GM03348 (cell line): ENCODE measurements around the gene PDZD2.
"Not testable (repeated sequence)": the region's sequence is repeated elsewhere in the genome, so short reads cannot be mapped to it uniquely, and the experiment has no call there.

Experiments used
- DNase-seq: peaks from one replicate; pipeline ENCODE4 v3.0.0; 2012; ENCODE audit warnings: low spot score

PDZD2 gene

GRCh38 chr5:31691408-31691807, 52.5 kb downstream of the PDZD2 start:
- DNase-seq = not testable (repeated sequence)

DNA sequence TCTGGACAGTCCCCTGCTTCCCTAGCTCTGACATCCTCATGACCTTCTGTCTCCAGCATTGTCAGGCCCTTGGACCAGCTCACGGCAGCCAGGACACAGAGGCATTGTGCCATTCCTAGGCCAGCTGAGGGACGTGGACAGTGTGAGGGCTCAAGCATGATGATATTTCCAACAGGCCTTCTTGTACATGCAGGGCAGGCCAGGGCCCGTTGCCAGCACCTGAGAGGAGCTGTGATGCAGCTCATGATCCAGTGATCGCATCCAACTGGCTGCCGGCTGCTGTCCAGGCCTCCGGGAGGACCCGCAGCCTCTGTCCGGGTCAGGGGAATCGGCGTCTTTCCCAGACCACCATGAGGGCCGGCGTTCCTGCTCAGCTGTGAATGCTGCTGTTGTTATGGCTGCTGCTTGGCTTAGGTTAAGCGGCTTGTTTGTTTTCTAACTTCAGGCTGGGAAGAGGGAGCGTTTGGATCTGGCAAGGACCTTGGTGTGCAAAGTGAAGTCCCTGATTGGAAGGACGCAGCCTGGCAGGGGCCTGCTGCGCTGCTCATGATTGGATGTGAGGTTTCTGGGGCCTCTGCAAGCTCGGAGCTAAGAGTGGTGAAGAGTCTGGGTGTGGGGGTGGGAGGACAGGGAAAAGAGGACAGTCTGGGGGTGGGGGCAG, 53.8 kb downstream of the PDZD2 start:
- DNase-seq = no peak

DNA sequence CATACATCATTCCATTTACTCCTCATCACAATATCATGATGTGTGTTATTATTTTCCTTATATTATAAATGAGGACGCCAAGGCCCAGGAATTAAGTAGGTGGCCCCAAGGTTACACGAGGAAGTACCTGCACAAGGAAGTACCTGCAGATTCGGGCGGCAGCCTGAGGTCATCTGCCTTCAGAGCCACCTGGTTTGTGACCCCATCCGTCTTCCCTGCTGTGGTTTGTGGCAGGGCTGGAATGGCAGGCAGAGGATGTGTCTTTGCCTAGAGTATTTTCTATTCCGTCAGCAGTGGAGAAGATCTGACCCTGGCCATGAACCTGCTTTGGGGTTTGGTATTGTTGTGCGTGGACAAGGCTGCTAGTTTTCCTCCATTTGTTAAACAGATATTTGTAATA, 59.7 kb downstream of the PDZD2 start:
- no peak for DNase-seq

DNA sequence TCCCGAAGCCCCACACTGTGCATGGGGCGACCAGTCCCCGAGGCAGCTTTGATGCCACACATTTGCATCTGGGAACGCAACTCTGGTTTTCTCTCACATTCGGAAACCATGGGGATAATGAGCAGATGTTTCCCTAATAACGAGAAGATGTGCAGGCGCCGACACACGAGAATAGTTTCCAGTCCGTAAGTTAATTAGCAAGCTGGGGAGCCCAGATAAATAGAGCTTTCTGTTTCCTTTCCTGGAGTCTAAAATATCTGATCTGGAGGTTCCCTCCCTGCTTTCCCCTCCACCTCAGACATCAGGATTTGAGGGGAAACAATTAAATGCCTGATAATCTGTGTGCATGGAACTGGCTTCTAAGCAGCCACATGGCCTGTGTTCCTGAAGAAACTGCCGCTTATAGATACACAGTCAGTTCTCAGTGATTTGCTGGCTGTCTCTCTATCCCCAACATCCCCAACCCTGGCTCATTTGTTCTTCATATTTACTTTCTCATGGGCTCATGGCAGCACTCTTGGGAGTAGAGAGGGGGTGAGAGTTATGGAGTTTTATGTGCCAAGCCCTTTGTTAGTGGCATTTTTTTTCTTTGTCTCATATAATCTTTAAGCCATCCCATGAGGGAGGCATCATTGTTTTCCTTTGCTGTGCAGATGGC, 62.8 kb downstream of the PDZD2 start:
- no peak for DNase-seq

- DNase-seq = no peak
Observed at GRCh38 chr5:31702712-31703111, 63.8 kb downstream of the PDZD2 start.

DNA sequence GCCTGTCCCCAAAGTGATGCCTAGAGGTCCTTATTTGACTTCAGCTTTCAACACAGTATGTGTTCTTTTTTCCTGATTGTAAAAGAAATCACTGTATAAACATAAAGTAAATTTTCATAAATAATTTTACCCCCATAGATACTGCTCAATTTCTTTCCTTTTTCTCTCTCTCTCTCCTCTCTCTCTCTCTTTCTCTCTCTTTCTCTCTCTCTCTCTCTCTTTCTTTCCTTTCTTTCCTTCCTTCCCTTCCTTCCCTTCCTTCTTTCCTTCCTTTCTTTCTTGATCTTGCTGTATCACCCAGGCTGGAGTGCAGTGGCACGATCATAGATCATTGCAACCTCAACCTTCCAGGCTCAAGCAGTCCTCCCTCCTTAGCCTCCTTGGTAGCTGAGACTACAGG, 64.8 kb downstream of the PDZD2 start:
- no peak for DNase-seq

GRCh38 chr5:31706186-31706585, 67.3 kb downstream of the PDZD2 start:
- DNase-seq = no peak

DNA sequence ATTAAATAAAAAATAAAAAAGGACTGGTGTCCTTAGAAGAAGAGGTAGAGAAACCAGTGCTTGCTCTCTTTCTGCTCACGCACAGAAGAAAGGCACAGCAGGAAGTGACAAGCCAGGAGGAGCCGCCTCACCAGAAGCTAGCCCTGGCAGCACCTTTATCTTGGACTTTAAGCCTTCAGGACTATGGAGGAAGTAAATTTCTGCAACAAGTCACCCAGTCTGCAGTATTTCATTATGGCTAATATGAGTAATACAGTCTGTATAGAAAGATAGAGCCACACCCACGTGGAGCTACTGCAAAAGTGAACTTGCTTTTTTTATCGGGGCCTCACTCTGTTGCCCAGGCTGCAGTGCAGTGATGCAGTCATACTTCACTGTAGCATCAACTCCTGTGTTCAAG, 68.4 kb downstream of the PDZD2 start:
- DNase-seq = no peak

- DNase-seq = no peak
Observed at GRCh38 chr5:31708089-31708488, 69.2 kb downstream of the PDZD2 start.

- DNase-seq = no peak
Observed at GRCh38 chr5:31711363-31711762, 72.4 kb downstream of the PDZD2 start.

DNA sequence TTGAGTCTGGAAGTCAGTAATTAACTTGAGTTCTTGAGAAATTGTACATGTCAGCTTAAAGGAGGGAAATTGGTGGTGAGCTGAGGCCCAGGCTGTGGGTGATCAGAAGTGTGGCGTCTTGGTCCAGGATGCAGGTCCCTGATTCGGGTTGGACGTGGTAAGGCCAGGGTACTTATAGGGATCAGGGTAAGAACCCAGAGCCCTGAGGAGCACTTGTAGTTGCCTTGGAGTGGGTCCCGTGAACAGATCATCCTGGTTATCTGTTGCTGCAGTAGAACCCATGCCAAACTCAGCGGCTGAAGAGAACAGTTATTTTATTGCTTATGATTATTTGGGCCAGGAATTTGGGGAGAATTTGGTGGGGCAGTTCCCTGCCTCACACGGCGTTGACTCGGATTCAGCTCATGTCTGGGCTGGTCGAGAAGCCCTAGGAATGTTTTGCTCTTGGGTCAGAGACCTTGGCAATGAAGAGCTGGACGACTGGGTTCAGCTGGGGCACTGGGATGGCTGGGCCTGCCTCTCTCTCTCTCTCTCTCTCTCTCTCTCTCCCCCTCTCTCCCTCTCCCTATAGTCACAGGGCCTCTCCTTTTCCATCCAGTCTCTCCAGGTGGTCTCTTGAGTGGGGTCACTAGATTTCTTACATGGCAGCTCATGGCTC, 73.1 kb downstream of the PDZD2 start:
- DNase-seq = no peak

DNA sequence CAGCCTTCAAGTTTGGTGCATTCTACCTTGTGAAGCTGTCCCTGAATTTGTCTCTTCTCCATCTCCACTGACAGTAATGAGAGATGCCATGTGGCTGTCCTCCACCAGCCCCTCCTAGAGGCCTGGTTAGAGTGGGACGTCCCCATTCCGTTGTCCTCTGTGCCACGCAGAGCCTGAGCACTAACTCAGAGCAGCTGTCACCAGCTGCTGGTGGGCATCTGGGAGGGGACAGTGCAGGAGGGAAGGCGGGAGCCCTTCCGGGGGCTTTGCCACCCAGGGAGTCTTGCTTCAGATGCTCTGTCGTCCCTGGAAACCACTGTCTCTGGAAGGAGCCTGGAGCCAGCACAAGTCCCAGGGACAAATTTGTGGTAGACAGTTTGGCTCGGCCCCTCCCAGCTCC, 78.6 kb downstream of the PDZD2 start:
- DNase-seq = no peak

DNA sequence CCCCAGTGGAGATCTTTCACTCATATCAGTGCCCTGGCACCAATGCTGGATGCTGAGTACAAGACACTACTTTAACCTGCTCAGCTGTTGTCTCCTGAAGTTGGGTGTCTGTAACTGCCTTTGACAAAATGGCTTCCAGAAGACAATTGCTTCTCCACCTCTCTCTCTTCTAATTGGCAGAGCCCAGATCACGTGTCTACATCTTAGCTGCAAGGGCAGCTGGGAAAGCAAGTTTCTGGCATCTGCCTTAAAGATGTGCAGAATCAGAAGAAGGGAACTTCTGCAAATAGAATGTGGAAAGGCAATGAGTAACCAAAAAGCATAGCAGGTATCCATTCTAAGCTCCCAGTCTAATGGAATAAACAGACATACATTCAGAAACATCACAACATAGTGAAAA, 81.1 kb downstream of the PDZD2 start:
- no peak for DNase-seq

GRCh38 chr5:31720811-31721345, 81.9 kb downstream of the PDZD2 start:
- no peak for DNase-seq

DNA sequence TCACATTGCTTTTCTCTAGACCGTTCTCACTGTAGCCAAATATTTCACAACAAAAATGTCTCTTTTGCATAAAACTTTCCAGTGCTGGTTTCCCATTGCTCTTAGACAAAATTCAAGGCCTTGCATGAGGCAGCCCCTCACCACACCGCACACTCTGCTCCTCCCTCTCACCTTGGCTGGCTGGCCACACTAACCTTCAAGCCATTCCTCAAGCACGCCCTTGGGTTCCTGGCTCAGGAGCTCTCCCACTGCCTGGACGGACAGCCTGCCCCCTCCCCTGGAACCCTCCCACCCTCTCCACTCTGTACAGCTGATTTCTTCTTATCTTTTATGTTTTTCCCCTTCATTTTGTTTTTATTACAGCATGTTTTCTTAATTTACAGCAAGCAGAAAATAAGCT, 83.2 kb downstream of the PDZD2 start:
- no peak for DNase-seq

- no peak for DNase-seq
Observed at GRCh38 chr5:31725996-31726395, 87.1 kb downstream of the PDZD2 start.

DNA sequence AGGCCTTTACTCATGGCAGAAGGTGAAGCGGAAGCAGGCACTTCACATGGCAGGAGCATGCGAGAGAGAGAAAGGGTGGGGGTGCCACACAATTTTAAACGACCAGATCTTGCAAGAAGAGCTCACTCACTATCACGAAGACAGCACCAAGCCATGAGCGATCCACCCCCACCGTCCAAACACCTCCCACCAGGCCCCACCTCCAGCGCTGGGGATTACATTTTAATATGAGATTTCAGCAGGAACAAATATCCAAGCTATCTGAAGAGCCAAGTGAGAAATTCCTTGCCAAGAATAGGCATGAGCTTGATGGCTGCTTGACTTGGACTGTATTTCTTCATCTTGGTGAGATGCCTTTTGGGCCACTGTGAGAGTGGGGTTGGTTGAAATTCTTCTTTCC, 88.0 kb downstream of the PDZD2 start:
- DNase-seq = no peak

DNA sequence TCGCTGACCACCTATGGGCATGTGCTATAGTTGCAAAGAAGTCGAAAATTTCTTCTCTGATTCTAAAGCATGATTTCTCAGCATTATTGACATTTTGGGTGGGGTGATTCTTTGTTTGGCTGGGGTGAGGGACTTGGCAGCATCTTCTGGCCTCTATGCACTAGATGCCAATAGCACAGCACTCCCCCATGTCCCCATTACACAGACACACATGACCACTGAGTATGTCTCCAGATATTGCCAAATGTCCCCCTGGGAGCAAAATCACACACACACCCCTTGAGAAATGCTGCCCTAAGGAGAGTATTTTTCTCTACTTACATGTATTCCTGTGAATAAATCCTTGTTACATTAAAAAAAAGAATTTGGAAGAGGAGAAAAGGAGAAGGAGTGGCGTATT, 89.1 kb downstream of the PDZD2 start:
- DNase-seq = no peak

DNA sequence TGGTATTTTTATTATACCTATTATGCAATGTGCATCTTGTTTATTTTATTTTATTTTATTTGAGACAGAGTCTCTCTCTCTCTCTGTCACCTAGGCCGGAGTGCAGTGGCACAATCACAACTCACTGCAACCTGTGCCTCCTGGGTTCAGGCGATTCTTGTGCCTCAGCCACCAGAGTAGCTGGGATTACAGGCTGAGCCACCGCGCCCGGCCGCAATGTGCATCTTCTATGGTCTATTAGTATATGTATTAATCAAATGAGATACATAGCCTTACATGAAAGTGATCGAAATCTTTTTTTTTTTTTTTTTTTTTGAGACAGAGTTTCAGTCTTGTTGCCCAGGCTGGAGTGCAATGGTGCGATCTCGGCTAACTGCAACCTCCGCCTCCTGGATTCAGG, 89.9 kb downstream of the PDZD2 start:
- DNase-seq = not testable (repeated sequence)

- DNase-seq = no peak
Observed at GRCh38 chr5:31730139-31730538, 91.2 kb downstream of the PDZD2 start.

DNA sequence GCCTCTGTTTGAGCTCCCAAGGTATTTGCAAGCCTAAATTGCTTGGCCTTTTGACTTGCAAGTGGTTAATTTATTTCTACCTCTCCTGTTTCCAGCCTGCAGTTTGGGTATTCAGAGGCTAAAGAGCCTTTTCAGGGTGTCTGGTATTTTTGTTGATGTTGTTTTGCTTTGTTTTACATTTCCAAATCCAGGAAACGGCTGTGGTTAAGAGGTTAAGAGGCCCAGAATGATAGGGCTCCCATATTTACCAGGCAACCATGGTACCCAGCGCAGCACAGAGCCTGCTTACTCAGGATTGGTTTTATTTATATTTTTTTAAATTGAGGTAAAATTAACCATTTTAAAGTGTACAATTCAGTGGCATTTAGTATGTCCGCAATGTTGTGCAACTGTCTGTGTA, 92.1 kb downstream of the PDZD2 start:
- no peak for DNase-seq

DNA sequence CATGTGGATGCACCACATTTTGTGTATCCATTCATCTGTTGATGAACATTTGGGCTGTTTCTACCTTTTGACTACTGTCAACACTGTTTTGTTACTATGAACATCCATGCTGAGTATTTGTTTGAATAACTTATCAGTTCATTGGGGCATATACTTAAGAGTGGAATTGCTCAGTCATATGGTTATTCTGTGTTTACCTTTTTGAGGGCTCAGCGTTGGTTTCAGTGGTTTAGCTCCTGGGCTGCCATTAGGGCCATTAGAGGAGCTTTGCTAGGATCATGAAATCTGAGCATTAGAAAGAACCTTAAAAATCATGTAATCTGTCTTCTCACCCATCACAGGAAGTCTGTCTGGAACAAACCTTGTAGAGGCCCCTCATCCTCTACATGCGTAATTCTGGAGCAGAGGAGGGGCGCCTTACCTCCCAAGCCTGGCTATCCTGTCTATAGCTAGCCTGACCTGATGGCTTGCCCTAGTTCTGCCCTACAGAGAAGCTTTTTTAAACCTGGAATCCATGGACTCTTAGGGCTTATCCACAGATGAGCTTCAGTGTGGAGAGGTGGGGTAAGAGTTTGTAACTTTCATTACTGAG, 92.9 kb downstream of the PDZD2 start:
- DNase-seq = no peak

DNA sequence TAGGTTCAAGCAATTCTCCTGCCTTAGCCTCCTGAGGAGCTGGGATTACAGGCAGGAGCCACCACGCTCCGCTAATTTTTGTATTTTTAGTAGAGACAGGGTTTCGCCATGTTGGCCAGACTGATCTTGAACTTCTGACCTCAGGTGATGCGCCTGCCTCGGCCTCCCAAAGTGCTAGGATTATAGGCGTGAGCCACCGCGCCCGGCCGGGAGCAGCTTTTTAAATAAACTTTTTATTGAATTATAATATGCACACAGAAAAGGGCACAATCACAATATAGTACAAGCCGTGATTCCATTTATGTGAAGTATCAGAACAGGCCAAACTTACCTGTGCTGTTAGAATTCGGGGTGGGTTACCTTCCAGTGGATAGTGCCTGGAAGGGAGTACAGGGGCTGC, 93.9 kb downstream of the PDZD2 start:
- DNase-seq = not testable (repeated sequence)
